Stimulated activated naive CD8-positive, alpha-beta T cell treated with anti-CD3 and anti-CD28 coated beads, Interleukin-15, Interleukin-2, amounts not matched to agents 100 ng/mL and 50 ng/mL, for 24 hours (primary cell): ENCODE measurements around the gene ARHGAP30.
"Not testable (repeated sequence)": the region's sequence is repeated elsewhere in the genome, so short reads cannot be mapped to it uniquely, and the experiment has no call there.

Experiments used
- H3K27ac Mint-ChIP-seq: one replicate; pipeline ENCODE4 v1.8.0; 2021; ENCODE audit warnings: mild to moderate bottlenecking, mixed read lengths
- H3K27me3 Mint-ChIP-seq: one replicate; pipeline ENCODE4 v1.8.0; 2021; ENCODE audit warnings: mixed read lengths
- H3K36me3 Mint-ChIP-seq: one replicate; pipeline ENCODE4 v1.8.0; 2021; ENCODE audit warnings: low read depth, mixed read lengths
- H3K4me1 Mint-ChIP-seq: one replicate; pipeline ENCODE4 v1.8.0; 2021; ENCODE audit warnings: low read depth, mixed read lengths
- H3K4me3 Mint-ChIP-seq: one replicate; pipeline ENCODE4 v1.8.0; 2021; ENCODE audit warnings: mild to moderate bottlenecking, mixed read lengths
- H3K9me3 Mint-ChIP-seq: one replicate; pipeline ENCODE4 v1.8.0; 2021; ENCODE audit warnings: mixed read lengths

ARHGAP30 gene

GRCh38 chr1:161068306-161069234, 1.1 kb downstream of the ARHGAP30 start:
- H3K36me3 Mint-ChIP-seq, result peaks cover 42% of the 10 kb centered on the region
- H3K4me3 Mint-ChIP-seq, result peak overlapping the region; percentile 100
- no peaks in the 10 kb centered on the region for H3K27me3 Mint-ChIP-seq
- peaks cover 72% of the 10 kb centered on the region for H3K4me1 Mint-ChIP-seq
- H3K9me3 Mint-ChIP-seq, result no peaks in the 10 kb centered on the region
- H3K27ac Mint-ChIP-seq, result peak overlapping the region; percentile 99

DNA sequence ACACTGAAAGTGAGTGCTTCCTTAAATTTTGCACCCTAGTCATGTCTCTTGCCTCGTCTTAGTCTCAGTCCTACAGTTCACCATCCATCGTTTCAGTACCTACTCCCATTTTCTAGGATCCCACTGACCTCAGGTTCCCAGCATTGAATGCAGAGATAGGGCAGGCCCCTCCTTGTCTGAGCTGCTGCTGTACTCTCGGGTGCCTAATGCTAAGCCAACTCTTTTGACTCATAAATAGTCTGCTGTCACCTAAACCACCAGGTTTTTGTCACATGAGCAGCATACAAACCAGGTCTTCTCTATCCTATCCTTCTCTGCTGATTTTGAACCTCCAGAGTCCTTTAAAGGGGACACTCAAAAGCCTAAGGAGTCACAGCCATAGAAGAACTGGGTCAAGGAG, 3.0 kb downstream of the ARHGAP30 start:
- Mint-ChIP-seq H3K4me3 (peak overlapping the region; percentile 100), H3K9me3 (no peaks in the 10 kb centered on the region), H3K27me3 (no peaks in the 10 kb centered on the region), H3K4me1 (peaks cover 81% of the 10 kb centered on the region), H3K27ac (peak overlapping the region; percentile 99), H3K36me3 (peaks cover 56% of the 10 kb centered on the region)

GRCh38 chr1:161065681-161066080, 4.0 kb downstream of the ARHGAP30 start:
- peak overlapping the region; percentile 66 for H3K4me3 Mint-ChIP-seq
- H3K4me1 Mint-ChIP-seq, result peaks cover 80% of the 10 kb centered on the region

DNA sequence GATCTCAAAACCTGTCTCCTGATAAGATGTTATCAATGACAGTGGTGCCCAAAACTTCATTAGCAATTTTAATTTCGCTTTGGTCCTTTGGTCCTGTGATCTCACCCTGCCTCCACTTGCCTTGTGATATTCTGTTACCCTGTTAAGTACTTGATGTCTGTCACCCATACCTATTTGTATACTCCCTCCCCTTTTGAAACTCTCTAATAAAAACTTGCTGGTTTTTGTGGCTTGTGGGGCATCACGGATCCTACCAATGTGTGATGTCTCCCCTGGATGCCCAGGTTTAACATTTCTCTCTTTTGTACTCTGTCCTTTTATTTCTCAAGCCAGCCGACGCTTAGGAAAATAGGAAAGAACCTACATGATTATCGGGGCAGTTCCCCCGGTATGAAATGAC, 5.8 kb downstream of the ARHGAP30 start:
- not testable (repeated sequence) for H3K9me3 Mint-ChIP-seq, H3K27me3 Mint-ChIP-seq
- Mint-ChIP-seq H3K36me3 (peaks cover 62% of the 10 kb centered on the region), H3K27ac (peak overlapping the region; percentile 85), H3K4me3 (peak overlapping the region; percentile 69), H3K4me1 (peaks cover 86% of the 10 kb centered on the region)

More at GRCh38 chr1:161065681-161066080, 4.0 kb downstream of the ARHGAP30 start:
- not testable (repeated sequence) for H3K27me3 Mint-ChIP-seq, H3K9me3 Mint-ChIP-seq
- Mint-ChIP-seq H3K27ac (peak overlapping the region; percentile 31), H3K36me3 (peaks cover 58% of the 10 kb centered on the region)

DNA sequence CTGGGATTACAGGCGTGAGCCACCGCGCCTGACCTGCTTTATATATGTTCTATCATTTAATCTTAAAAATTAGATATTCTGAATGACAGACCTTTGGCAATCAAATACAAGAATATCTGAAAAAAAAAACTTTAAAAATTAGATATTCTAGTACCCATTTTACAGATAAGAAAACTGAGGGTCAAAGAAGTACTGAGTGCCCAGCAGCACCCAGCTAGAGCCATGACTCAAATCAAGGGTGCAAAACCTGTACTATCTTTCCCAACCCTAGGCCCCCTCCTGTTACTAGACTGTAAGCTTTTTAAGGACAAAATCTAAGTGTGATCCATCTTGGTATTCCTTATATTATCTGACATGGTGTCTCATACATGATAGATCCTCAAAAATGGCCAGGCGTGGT, 8.3 kb downstream of the ARHGAP30 start:
- Mint-ChIP-seq H3K4me1 (peaks cover 74% of the 10 kb centered on the region), H3K9me3 (no peaks in the 10 kb centered on the region), H3K4me3 (no peak overlapping the region), H3K36me3 (peaks cover 52% of the 10 kb centered on the region), H3K27ac (peak overlapping the region; percentile 16), H3K27me3 (no peaks in the 10 kb centered on the region)

GRCh38 chr1:161059293-161059692, 10.4 kb downstream of the ARHGAP30 start:
- Mint-ChIP-seq H3K27me3 (no peaks in the 10 kb centered on the region), H3K4me1 (peaks cover 55% of the 10 kb centered on the region), H3K36me3 (peaks cover 52% of the 10 kb centered on the region), H3K9me3 (no peaks in the 10 kb centered on the region), H3K4me3 (no peak overlapping the region), H3K27ac (peak overlapping the region; percentile 81)

- H3K27me3 Mint-ChIP-seq, result no peaks in the 10 kb centered on the region
- H3K27ac Mint-ChIP-seq, result no peak overlapping the region
- H3K4me3 Mint-ChIP-seq, result no peak overlapping the region
- peaks cover 61% of the 10 kb centered on the region for H3K36me3 Mint-ChIP-seq
- no peaks in the 10 kb centered on the region for H3K9me3 Mint-ChIP-seq
- H3K4me1 Mint-ChIP-seq, result peaks cover 14% of the 10 kb centered on the region
These were observed 14.9 kb downstream of the ARHGAP30 start for GRCh38 chr1:161054805-161055204.

GRCh38 chr1:161054232-161054631, 15.5 kb downstream of the ARHGAP30 start:
- peaks cover 8% of the 10 kb centered on the region for H3K4me1 Mint-ChIP-seq
- no peaks in the 10 kb centered on the region for H3K9me3 Mint-ChIP-seq
- H3K27me3 Mint-ChIP-seq, result no peaks in the 10 kb centered on the region
- no peak overlapping the region for H3K4me3 Mint-ChIP-seq
- H3K27ac Mint-ChIP-seq, result no peak overlapping the region
- H3K36me3 Mint-ChIP-seq, result peaks cover 61% of the 10 kb centered on the region

GRCh38 chr1:161052899-161053298, 16.8 kb downstream of the ARHGAP30 start:
- Mint-ChIP-seq H3K36me3 (peaks cover 72% of the 10 kb centered on the region), H3K4me3 (no peak overlapping the region), H3K27ac (peak overlapping the region; percentile 14), H3K4me1 (peaks cover 11% of the 10 kb centered on the region), H3K9me3 (no peaks in the 10 kb centered on the region), H3K27me3 (no peaks in the 10 kb centered on the region)

DNA sequence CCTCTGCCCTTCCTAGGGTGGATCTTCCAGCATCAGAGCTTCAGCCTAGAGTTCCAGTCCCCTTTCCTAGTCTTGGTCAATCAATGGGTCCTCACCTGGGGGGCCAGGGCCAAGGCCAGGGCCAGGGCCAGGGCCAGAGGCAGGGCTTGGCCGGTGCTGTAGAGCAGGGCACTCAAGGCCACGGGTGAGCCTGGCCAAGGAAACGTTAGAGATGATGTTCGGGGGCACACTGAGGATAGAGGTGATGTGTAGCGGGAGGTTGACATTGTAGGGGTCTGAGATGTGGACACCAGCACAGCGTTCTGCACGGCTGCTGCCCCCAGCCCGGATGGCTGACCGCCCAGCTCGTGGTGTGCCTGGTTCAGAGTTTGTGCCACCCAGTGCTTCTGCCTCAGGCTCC, 18.5 kb downstream of the ARHGAP30 start:
- Mint-ChIP-seq H3K36me3 (peaks cover 74% of the 10 kb centered on the region), H3K27ac (peak overlapping the region; percentile 40), H3K4me1 (peaks cover 19% of the 10 kb centered on the region), H3K9me3 (no peaks in the 10 kb centered on the region), H3K4me3 (no peak overlapping the region), H3K27me3 (no peaks in the 10 kb centered on the region)

- Mint-ChIP-seq H3K9me3 (no peaks in the 10 kb centered on the region), H3K4me3 (no peak overlapping the region), H3K36me3 (peaks cover 65% of the 10 kb centered on the region)
These were observed 20.6 kb downstream of the ARHGAP30 start for GRCh38 chr1:161048949-161049722.

GRCh38 chr1:161047436-161048420, 22.0 kb downstream of the ARHGAP30 start:
- H3K27ac Mint-ChIP-seq, result peak overlapping the region; percentile 96
- no peak overlapping the region for H3K4me3 Mint-ChIP-seq
- H3K9me3 Mint-ChIP-seq, result no peaks in the 10 kb centered on the region
- peaks cover 35% of the 10 kb centered on the region for H3K4me1 Mint-ChIP-seq
- H3K27me3 Mint-ChIP-seq, result no peaks in the 10 kb centered on the region
- H3K36me3 Mint-ChIP-seq, result peaks cover 55% of the 10 kb centered on the region

More at GRCh38 chr1:161048949-161049722, 20.6 kb downstream of the ARHGAP30 start:
- Mint-ChIP-seq H3K27ac (peak overlapping the region; percentile 61), H3K27me3 (no peaks in the 10 kb centered on the region), H3K4me1 (peaks cover 32% of the 10 kb centered on the region)

DNA sequence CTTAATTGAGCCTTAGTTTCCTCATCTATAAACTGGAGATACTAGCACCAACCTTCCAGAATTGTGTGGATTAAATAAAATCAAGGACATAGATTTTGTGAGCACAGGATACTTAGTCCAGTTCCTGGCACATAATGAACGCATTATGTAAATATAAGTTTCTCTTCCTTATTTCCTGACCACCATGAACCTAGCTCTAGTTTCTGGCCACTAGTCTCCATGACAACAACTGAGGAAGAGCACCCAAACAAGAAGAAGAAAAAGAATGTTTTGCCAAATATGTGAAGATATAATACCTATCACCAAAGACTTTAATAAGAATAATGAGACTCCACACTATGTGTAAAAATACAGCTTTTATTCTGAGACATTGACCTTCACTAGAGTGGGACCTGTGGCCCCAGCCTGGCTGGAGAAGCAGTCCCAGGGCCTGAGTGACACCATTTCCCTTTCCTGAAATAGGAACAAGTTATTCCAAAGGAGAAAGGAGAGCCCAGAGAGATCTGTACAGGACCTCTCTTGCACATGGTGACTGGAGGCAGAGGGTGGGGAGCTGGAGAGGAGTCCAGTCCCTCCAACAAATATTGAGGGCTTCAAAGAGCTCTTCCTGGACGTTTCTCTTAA, 23.0 kb downstream of the ARHGAP30 start:
- H3K4me1 Mint-ChIP-seq, result peaks cover 35% of the 10 kb centered on the region
- peaks cover 56% of the 10 kb centered on the region for H3K36me3 Mint-ChIP-seq
- H3K27me3 Mint-ChIP-seq, result no peaks in the 10 kb centered on the region
- peak overlapping the region; percentile 96 for H3K27ac Mint-ChIP-seq
- no peaks in the 10 kb centered on the region for H3K9me3 Mint-ChIP-seq
- peak overlapping the region; percentile 88 for H3K4me3 Mint-ChIP-seq
